ENCODE data around the gene ATP11A.

The ATP11A gene

GRCh38 chr13:112686987-112687386, 2.9 kb upstream of the ATP11A start:
- no peak for DNase-seq (ENCODE audit: low read depth, low spot score)
- no peak overlapping the region for H3K9ac ChIP-seq (ENCODE audit: insufficient read length, low read depth)
- TF ChIP-seq YY1 (IDR thresholded peaks at IDR 0.05; ENCODE audit: insufficient read depth, insufficient read length) (no peak), ZNF274 (IDR thresholded peaks at IDR 0.05; ENCODE audit: low read depth, low read length) (no peak), SUZ12 (IDR thresholded peaks at IDR 0.05; ENCODE audit: extremely low read depth, insufficient read depth, insufficient read length) (no peak)
- no peaks in the 10 kb centered on the region for H3K36me3 ChIP-seq (ENCODE audit: insufficient read depth, insufficient read length, low read length)
- peaks cover 4% of the 10 kb centered on the region for H3K27me3 ChIP-seq (ENCODE audit: insufficient read depth, insufficient read length)
- no peaks in the 10 kb centered on the region for H3K9me3 ChIP-seq (ENCODE audit: insufficient read depth, low read length)
- H3K4me3 ChIP-seq (ENCODE audit: insufficient read length, low read depth): no peak overlapping the region
- no peaks in the 10 kb centered on the region for H3K4me1 ChIP-seq (ENCODE audit: insufficient read depth, insufficient read length)

- H3K27me3 ChIP-seq (ENCODE audit: insufficient read depth, insufficient read length): peaks cover 7% of the 10 kb centered on the region
- TF ChIP-seq ZNF274 (IDR thresholded peaks at IDR 0.05; ENCODE audit: low read depth, low read length): no peak
- TF ChIP-seq YY1 (IDR thresholded peaks at IDR 0.05; ENCODE audit: insufficient read depth, insufficient read length): no peak
- TF ChIP-seq SUZ12 (IDR thresholded peaks at IDR 0.05; ENCODE audit: extremely low read depth, insufficient read depth, insufficient read length): no peak
- H3K36me3 ChIP-seq (ENCODE audit: insufficient read depth, insufficient read length, low read length): no peaks in the 10 kb centered on the region
- H3K4me3 ChIP-seq (ENCODE audit: insufficient read length, low read depth): no peak overlapping the region
- DNase-seq (ENCODE audit: low read depth, low spot score): no peak
- no peak overlapping the region for H3K9ac ChIP-seq (ENCODE audit: insufficient read length, low read depth)
- peaks cover under 1% of the 10 kb centered on the region for H3K4me1 ChIP-seq (ENCODE audit: insufficient read depth, insufficient read length)
- H3K9me3 ChIP-seq (ENCODE audit: insufficient read depth, low read length): no peaks in the 10 kb centered on the region
Measured at GRCh38 chr13:112687836-112688559, 1.8 kb upstream of the ATP11A start.

- TF ChIP-seq ZNF274 (IDR thresholded peaks at IDR 0.05; ENCODE audit: low read depth, low read length): no peak
- H3K36me3 ChIP-seq (ENCODE audit: insufficient read depth, insufficient read length, low read length): no peaks in the 10 kb centered on the region
- H3K4me3 ChIP-seq (ENCODE audit: insufficient read length, low read depth): peak overlapping the region; percentile 65
- DNase-seq (ENCODE audit: low read depth, low spot score): no peak
- peaks cover 7% of the 10 kb centered on the region for H3K27me3 ChIP-seq (ENCODE audit: insufficient read depth, insufficient read length)
- peaks cover 3% of the 10 kb centered on the region for H3K4me1 ChIP-seq (ENCODE audit: insufficient read depth, insufficient read length)
- no peaks in the 10 kb centered on the region for H3K9me3 ChIP-seq (ENCODE audit: insufficient read depth, low read length)
- H3K9ac ChIP-seq (ENCODE audit: insufficient read length, low read depth): peak overlapping the region; percentile 85
Measured at GRCh38 chr13:112688560-112689302, 1.1 kb upstream of the ATP11A start.

GRCh38 chr13:112690283-112690929, 568 bp downstream of the ATP11A start:
- Histone ChIP-seq H3K4me3 (ENCODE audit: insufficient read length, low read depth) (peak overlapping the region; percentile 65), H3K9me3 (ENCODE audit: insufficient read depth, low read length) (no peaks in the 10 kb centered on the region), H3K4me1 (ENCODE audit: insufficient read depth, insufficient read length) (peaks cover 8% of the 10 kb centered on the region), H3K27me3 (ENCODE audit: insufficient read depth, insufficient read length) (peaks cover 7% of the 10 kb centered on the region), H3K9ac (ENCODE audit: insufficient read length, low read depth) (peak overlapping the region; percentile 87), H3K36me3 (ENCODE audit: insufficient read depth, insufficient read length, low read length) (no peaks in the 10 kb centered on the region)
- no peak for TF ChIP-seq ZNF274 (IDR thresholded peaks at IDR 0.05; ENCODE audit: low read depth, low read length)
- no peak for TF ChIP-seq YY1 (IDR thresholded peaks at IDR 0.05; ENCODE audit: insufficient read depth, insufficient read length)
- no peak for TF ChIP-seq SUZ12 (IDR thresholded peaks at IDR 0.05; ENCODE audit: extremely low read depth, insufficient read depth, insufficient read length)
- DNase-seq (ENCODE audit: low read depth, low spot score): no peak

GRCh38 chr13:112692104-112692503, 2.3 kb downstream of the ATP11A start:
- Histone ChIP-seq H3K27me3 (ENCODE audit: insufficient read depth, insufficient read length) (peaks cover 7% of the 10 kb centered on the region), H3K9me3 (ENCODE audit: insufficient read depth, low read length) (no peaks in the 10 kb centered on the region), H3K9ac (ENCODE audit: insufficient read length, low read depth) (peak overlapping the region; percentile 23), H3K4me3 (ENCODE audit: insufficient read length, low read depth) (peak overlapping the region; percentile 65), H3K36me3 (ENCODE audit: insufficient read depth, insufficient read length, low read length) (peaks cover 7% of the 10 kb centered on the region), H3K4me1 (ENCODE audit: insufficient read depth, insufficient read length) (peaks cover 8% of the 10 kb centered on the region)
- TF ChIP-seq ZNF274 (IDR thresholded peaks at IDR 0.05; ENCODE audit: low read depth, low read length): no peak
- no peak for TF ChIP-seq YY1 (IDR thresholded peaks at IDR 0.05; ENCODE audit: insufficient read depth, insufficient read length)
- TF ChIP-seq SUZ12 (IDR thresholded peaks at IDR 0.05; ENCODE audit: extremely low read depth, insufficient read depth, insufficient read length): no peak
- DNase-seq (ENCODE audit: low read depth, low spot score): no peak

DNA sequence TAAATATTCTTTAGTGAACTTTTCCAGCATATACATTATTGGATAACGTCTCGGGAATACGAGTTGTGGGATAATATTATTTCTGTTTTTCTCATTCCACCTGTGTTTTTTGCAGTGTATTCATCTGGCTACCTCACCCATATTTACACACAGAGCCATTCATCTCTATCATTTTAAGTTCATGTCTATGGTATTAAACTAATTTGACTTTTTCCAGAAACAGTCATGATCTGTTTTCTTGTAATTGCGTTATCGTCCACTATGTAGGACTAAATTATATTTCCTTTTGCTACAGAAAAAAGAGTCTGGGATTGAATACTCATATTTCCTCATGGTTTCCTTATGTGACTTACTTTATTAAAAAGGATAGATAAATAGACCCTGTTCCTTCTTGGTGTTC, 2.7 kb downstream of the ATP11A start:
- Histone ChIP-seq H3K9me3 (ENCODE audit: insufficient read depth, low read length) (no peaks in the 10 kb centered on the region), H3K36me3 (ENCODE audit: insufficient read depth, insufficient read length, low read length) (peaks cover 7% of the 10 kb centered on the region), H3K9ac (ENCODE audit: insufficient read length, low read depth) (no peak overlapping the region), H3K4me1 (ENCODE audit: insufficient read depth, insufficient read length) (peaks cover 8% of the 10 kb centered on the region), H3K4me3 (ENCODE audit: insufficient read length, low read depth) (no peak overlapping the region), H3K27me3 (ENCODE audit: insufficient read depth, insufficient read length) (peaks cover 7% of the 10 kb centered on the region)
- no peak for TF ChIP-seq ZNF274 (IDR thresholded peaks at IDR 0.05; ENCODE audit: low read depth, low read length)
- no peak for TF ChIP-seq YY1 (IDR thresholded peaks at IDR 0.05; ENCODE audit: insufficient read depth, insufficient read length)
- no peak for TF ChIP-seq SUZ12 (IDR thresholded peaks at IDR 0.05; ENCODE audit: extremely low read depth, insufficient read depth, insufficient read length)
- DNase-seq (ENCODE audit: low read depth, low spot score): no peak

All from NT2/D1 (cell line).